OCI-LY3 (cell line): ENCODE measurements around the gene HEXD.

Experiments used
- EZH2phosphoT487 ChIP-seq: fragments of 200-600 bp; shearing (Covaris generic); IDR thresholded peaks from 2 replicates; pipeline ENCODE4 v1.6.1; 2018; ENCODE audit warnings: antibody characterized with exemption, mixed run types, low read depth
- TF ChIP-seq, protein P1 (sequence below): fragments of 200-600, 300-600 bp; sonication (generic); IDR thresholded peaks from 2 replicates; pipeline ENCODE4 v1.5.1; 2014; ENCODE audit warnings: antibody characterized with exemption, low read length, low read depth

- TF ChIP-seq, protein P1, sequence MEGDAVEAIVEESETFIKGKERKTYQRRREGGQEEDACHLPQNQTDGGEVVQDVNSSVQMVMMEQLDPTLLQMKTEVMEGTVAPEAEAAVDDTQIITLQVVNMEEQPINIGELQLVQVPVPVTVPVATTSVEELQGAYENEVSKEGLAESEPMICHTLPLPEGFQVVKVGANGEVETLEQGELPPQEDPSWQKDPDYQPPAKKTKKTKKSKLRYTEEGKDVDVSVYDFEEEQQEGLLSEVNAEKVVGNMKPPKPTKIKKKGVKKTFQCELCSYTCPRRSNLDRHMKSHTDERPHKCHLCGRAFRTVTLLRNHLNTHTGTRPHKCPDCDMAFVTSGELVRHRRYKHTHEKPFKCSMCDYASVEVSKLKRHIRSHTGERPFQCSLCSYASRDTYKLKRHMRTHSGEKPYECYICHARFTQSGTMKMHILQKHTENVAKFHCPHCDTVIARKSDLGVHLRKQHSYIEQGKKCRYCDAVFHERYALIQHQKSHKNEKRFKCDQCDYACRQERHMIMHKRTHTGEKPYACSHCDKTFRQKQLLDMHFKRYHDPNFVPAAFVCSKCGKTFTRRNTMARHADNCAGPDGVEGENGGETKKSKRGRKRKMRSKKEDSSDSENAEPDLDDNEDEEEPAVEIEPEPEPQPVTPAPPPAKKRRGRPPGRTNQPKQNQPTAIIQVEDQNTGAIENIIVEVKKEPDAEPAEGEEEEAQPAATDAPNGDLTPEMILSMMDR = no peak
- no peak for TF ChIP-seq EZH2phosphoT487
Observed at GRCh38 chr17:82444284-82444893, 26.2 kb downstream of the HEXD start.
